ENCODE data around the gene ISG20L2. TPM values are rescaled to one million over a fixed set of nuclear protein-coding genes. Genes with fewer than 3 reads are reported as not detected.

Gene ISG20L2
- total and polyA plus RNA-seq, 2 experiments from 2014 or later = 23.1 to 34.9 TPM

GRCh38 chr1:156676114-156676819, 52.3 kb downstream of the ISG20L2 start:
- Mint-ChIP-seq H3K4me3 (peak overlapping the region; percentile 78), H3K27me3 (ENCODE audit: insufficient read depth, low read depth, poor library complexity) (peaks cover 36% of the 10 kb centered on the region), H3K27ac (no peak overlapping the region), H3K4me1 (peaks cover 59% of the 10 kb centered on the region), H3K36me3 (ENCODE audit: low read depth) (peaks cover 44% of the 10 kb centered on the region), H3K9me3 (peaks cover 9% of the 10 kb centered on the region)
- Histone ChIP-seq H3K27me3 (ENCODE audit: insufficient read depth) (peaks cover 23% of the 10 kb centered on the region), H3K9me2 (ENCODE audit: insufficient read depth) (peaks cover 9% of the 10 kb centered on the region), H3K79me2 (replicated peaks; ENCODE audit: insufficient read depth) (peaks cover 49% of the 10 kb centered on the region), H3K36me3 (ENCODE audit: insufficient read depth) (peaks cover 15% of the 10 kb centered on the region), H2AFZ (no peak overlapping the region), H3K4me2 (peak overlapping the region; percentile 97), H4K20me1 (replicated peaks; ENCODE audit: insufficient read depth) (no peaks in the 10 kb centered on the region; the same call in 1 of the 2 replicates), H3K4me1 (ENCODE audit: insufficient read depth) (peaks cover 39% of the 10 kb centered on the region), H3F3A (replicated peaks; ENCODE audit: low read depth) (peaks cover 14% of the 10 kb centered on the region; the same call in 1 of the 2 replicates), H3K27ac (ENCODE audit: low read depth) (no peak overlapping the region), H3K4me3 (peak overlapping the region; percentile 78)
- ATAC-seq (peak; percentile 0; the same call in 2 of the 3 replicates), DNase-seq (ENCODE audit: low spot score) (no peak)
- TF ChIP-seq STAT1 (IDR thresholded peaks at IDR 0.05; ENCODE audit: unreplicated experiment) = no peak
- TF ChIP-seq EZH2 (IDR thresholded peaks at IDR 0.05; ENCODE audit: low read depth, unreplicated experiment) = no peak
- no peak for TF ChIP-seq JUNB (IDR thresholded peaks at IDR 0.05; ENCODE audit: unreplicated experiment)

- H3K4me1 Mint-ChIP-seq = peaks cover 63% of the 10 kb centered on the region
- peaks cover 9% of the 10 kb centered on the region for H3K9me3 Mint-ChIP-seq
- TF ChIP-seq CREB1 (CRISPR knock-in tag; IDR thresholded peaks at IDR 0.05; ENCODE audit: low read depth) = 0 out of 2 replicates have a peak, but pooled peaks have one; percentile 13
- no peak for TF ChIP-seq ETS1 (IDR thresholded peaks at IDR 0.05)
- H3K36me3 ChIP-seq (ENCODE audit: insufficient read depth) = peaks cover 19% of the 10 kb centered on the region
- H3K4me3 ChIP-seq = peak overlapping the region; percentile 78
- peaks cover 51% of the 10 kb centered on the region for H3K79me2 ChIP-seq (replicated peaks; ENCODE audit: insufficient read depth)
- H3K27ac ChIP-seq (ENCODE audit: low read depth) = no peak overlapping the region
- H4K20me1 ChIP-seq (replicated peaks; ENCODE audit: insufficient read depth) = no peaks in the 10 kb centered on the region; the same call in 1 of the 2 replicates
- H3K27ac Mint-ChIP-seq = no peak overlapping the region
- peak overlapping the region; percentile 78 for H3K4me3 Mint-ChIP-seq
- peaks cover 23% of the 10 kb centered on the region for H3K27me3 ChIP-seq (ENCODE audit: insufficient read depth)
- ATAC-seq (peak; percentile 1; the same call in 2 of the 3 replicates), DNase-seq (ENCODE audit: low spot score) (peak; percentile 65)
- H3K9me2 ChIP-seq (ENCODE audit: insufficient read depth) = peaks cover 12% of the 10 kb centered on the region
- peaks cover 48% of the 10 kb centered on the region for H3K36me3 Mint-ChIP-seq (ENCODE audit: low read depth)
- peak overlapping the region; percentile 97 for H3K4me2 ChIP-seq
- peaks cover 16% of the 10 kb centered on the region; the same call in 1 of the 2 replicates for H3F3A ChIP-seq (replicated peaks; ENCODE audit: low read depth)
- H2AFZ ChIP-seq = no peak overlapping the region
- peaks cover 36% of the 10 kb centered on the region for H3K27me3 Mint-ChIP-seq (ENCODE audit: insufficient read depth, low read depth, poor library complexity)
- H3K4me1 ChIP-seq (ENCODE audit: insufficient read depth) = peaks cover 39% of the 10 kb centered on the region
Observed at GRCh38 chr1:156675210-156676113, 53.1 kb downstream of the ISG20L2 start.

Data from GM23338 (cell line).